Gastroesophageal sphincter (tissue), 4 donors: ENCODE results near the gene WNT5B. TPM values are rescaled to one million over a fixed set of nuclear protein-coding genes. Genes with fewer than 3 reads are reported as not detected.

ENCODE experiments used
- ATAC-seq: fragments of 150-250 bp; one replicate; pipeline ENCODE4 v1.9.1; 2016; ENCODE audit warnings: mild to moderate bottlenecking, moderate library complexity
- H3K27ac ChIP-seq, 4 donors: fragments of 200-600 bp; sonication (generic) in 3 of 4; 1 replicate in 3 of 4; 2 replicates in 1 of 4; pipeline ENCODE4 v1.5.1; 2016 to 2019
- H3K27me3 ChIP-seq: fragments of 200-600 bp; sonication (generic); one replicate; pipeline ENCODE4 v1.5.1; 2019
- H3K36me3 ChIP-seq, 2 donors: fragments of 200-600 bp; sonication (generic); one replicate each; pipeline ENCODE4 v1.5.1; 2019; ENCODE audit warnings: control low read depth in 1 of 2
- H3K4me1 ChIP-seq, 3 donors: fragments of 200-600 bp; sonication (generic); 1 replicate in 2 of 3; 2 replicates in 1 of 3; pipeline ENCODE4 v1.5.1; 2016 to 2019; ENCODE audit warnings: control low read depth in 2 of 3
- H3K4me3 ChIP-seq, 2 donors: fragments of 200-600 bp; sonication (generic); one replicate each; pipeline ENCODE4 v1.5.1; 2019; ENCODE audit warnings: mild to moderate bottlenecking in 1 of 2, moderate library complexity in 1 of 2
- H3K9me3 ChIP-seq, 3 donors: fragments of 200-600 bp; sonication (generic); one replicate each; pipeline ENCODE4 v1.5.1; 2017 to 2019; ENCODE audit warnings: control low read depth in 2 of 3
- EP300 ChIP-seq: sonication (generic); formaldehyde crosslinking; IDR thresholded peaks from one replicate; pipeline ENCODE4 v1.6.1; 2017; ENCODE audit warnings: antibody characterized with exemption, mild to moderate bottlenecking
- POLR2A ChIP-seq, 2 donors: fragments of 450-650 bp; IDR thresholded peaks; one replicate each; pipeline ENCODE4 v1.6.1; 2017; ENCODE audit warnings: antibody characterized with exemption in 2 of 2, mild to moderate bottlenecking in 2 of 2, moderate library complexity in 1 of 2
- POLR2AphosphoS5 ChIP-seq: sonication (generic); formaldehyde crosslinking; IDR thresholded peaks from one replicate; pipeline ENCODE4 v1.6.1; 2017; ENCODE audit warnings: antibody characterized with exemption
- WGBS, 2 donors: methylation state at CpG; one replicate each; pipeline ENCODE4 v1.1.5; 2018; ENCODE audit warnings: low coverage in 1 of 2; 5-methylcytosine and 5-hydroxymethylcytosine counted together
- total RNA-seq, 4 donors: library from RNA; depleted of rRNA; stranded (reverse); fragments of >200 nt; gene quantifications; one replicate each; pipeline ENCODE4 v1.1.0, GENCODE V29; 2016
- TF ChIP-seq, protein P1 (sequence below), 4 experiments: fragments of 200-600 bp in 2 of 4; fragments of 450-650 bp in 2 of 4; sonication (generic) in 1 of 4; IDR thresholded peaks; one replicate each; pipeline ENCODE4 v1.5.1; 2017 to 2019; ENCODE audit warnings: antibody characterized with exemption in 4 of 4, mild to moderate bottlenecking in 2 of 4, moderate library complexity in 2 of 4

The WNT5B gene
- total RNA-seq, 4 donors from 2014 or later = 9.4 to 76.5 (median 26.3) TPM

- H3K27me3 ChIP-seq = no peaks in the 10 kb centered on the region
- H3K4me3 ChIP-seq = peak overlapping the region; percentile 24 to 60
- peak overlapping the region; percentile 78 to 98 (median 96) for H3K27ac ChIP-seq
- H3K4me1 ChIP-seq = peaks cover 0 to 53% (median 15%) of the 10 kb centered on the region in 3 donors
- no peaks in the 10 kb centered on the region for H3K36me3 ChIP-seq
- ATAC-seq = peak; percentile 93
- H3K9me3 ChIP-seq = no peaks in the 10 kb centered on the region
- TF ChIP-seq POLR2A (IDR thresholded peaks at IDR 0.05) (peak; percentile 22 to 24), EP300 (no peak), POLR2AphosphoS5 (peak; percentile 81)
- WGBS, 2 donors = 0 to 1% methylated on average over 2 to 26 of the region's 69 CpGs
Measured at GRCh38 chr12:1661553-1662335, 32.7 kb downstream of the WNT5B start.

GRCh38 chr12:1662761-1663439 is 33.9 kb downstream of the WNT5B start:
- peak overlapping the region in 1 of 2 donors; percentile 23 for H3K4me3 ChIP-seq
- ATAC-seq = no peak
- H3K9me3 ChIP-seq = no peaks in the 10 kb centered on the region
- H3K36me3 ChIP-seq = no peaks in the 10 kb centered on the region
- peaks cover 0 to 42% (median 15%) of the 10 kb centered on the region in 3 donors for H3K4me1 ChIP-seq
- peak overlapping the region in 3 of 4 donors; percentile 79 to 84 (median 83) for H3K27ac ChIP-seq
- TF ChIP-seq, protein P1, sequence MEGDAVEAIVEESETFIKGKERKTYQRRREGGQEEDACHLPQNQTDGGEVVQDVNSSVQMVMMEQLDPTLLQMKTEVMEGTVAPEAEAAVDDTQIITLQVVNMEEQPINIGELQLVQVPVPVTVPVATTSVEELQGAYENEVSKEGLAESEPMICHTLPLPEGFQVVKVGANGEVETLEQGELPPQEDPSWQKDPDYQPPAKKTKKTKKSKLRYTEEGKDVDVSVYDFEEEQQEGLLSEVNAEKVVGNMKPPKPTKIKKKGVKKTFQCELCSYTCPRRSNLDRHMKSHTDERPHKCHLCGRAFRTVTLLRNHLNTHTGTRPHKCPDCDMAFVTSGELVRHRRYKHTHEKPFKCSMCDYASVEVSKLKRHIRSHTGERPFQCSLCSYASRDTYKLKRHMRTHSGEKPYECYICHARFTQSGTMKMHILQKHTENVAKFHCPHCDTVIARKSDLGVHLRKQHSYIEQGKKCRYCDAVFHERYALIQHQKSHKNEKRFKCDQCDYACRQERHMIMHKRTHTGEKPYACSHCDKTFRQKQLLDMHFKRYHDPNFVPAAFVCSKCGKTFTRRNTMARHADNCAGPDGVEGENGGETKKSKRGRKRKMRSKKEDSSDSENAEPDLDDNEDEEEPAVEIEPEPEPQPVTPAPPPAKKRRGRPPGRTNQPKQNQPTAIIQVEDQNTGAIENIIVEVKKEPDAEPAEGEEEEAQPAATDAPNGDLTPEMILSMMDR (IDR thresholded peaks at IDR 0.05) = peak in 3 of 4 experiments; percentile 25 to 48 (median 32)
- TF ChIP-seq POLR2A (IDR thresholded peaks at IDR 0.05) = no peak
- WGBS, 2 donors = 70% methylated on average over 2 of the region's 46 CpGs; no CpG with 5 or more reads in 1 of the 2 donors
- no peaks in the 10 kb centered on the region for H3K27me3 ChIP-seq

- TF ChIP-seq POLR2AphosphoS5 (no peak), EP300 (no peak), POLR2A (IDR thresholded peaks at IDR 0.05) (no peak)
- TF ChIP-seq, protein P1 (IDR thresholded peaks at IDR 0.05) = no peak
- H3K9me3 ChIP-seq = no peaks in the 10 kb centered on the region
- H3K4me3 ChIP-seq = no peak overlapping the region
- H3K27me3 ChIP-seq = no peaks in the 10 kb centered on the region
- H3K4me1 ChIP-seq = peaks cover 0 to 35% (median 11%) of the 10 kb centered on the region in 3 donors
- WGBS, 2 donors = 78 to 86% methylated on average over 7 to 9 of the region's 11 CpGs
- ATAC-seq = no peak
- H3K27ac ChIP-seq = peak overlapping the region in 3 of 4 donors; percentile 79 to 84 (median 83)
- H3K36me3 ChIP-seq = no peaks in the 10 kb centered on the region
Measured at GRCh38 chr12:1663440-1664132, 34.6 kb downstream of the WNT5B start.

- WGBS, 2 donors = 80 to 100% methylated on average over 2 of the region's 2 CpGs
- no peaks in the 10 kb centered on the region for H3K9me3 ChIP-seq
Measured at GRCh38 chr12:1665366-1665765, 36.3 kb downstream of the WNT5B start.

More at GRCh38 chr12:1665366-1665765, 36.3 kb downstream of the WNT5B start:
- ATAC-seq = no peak
- peaks cover 0 to 17% (median 4%) of the 10 kb centered on the region in 3 donors for H3K4me1 ChIP-seq
- H3K27ac ChIP-seq = peak overlapping the region in 2 of 4 donors; percentile 27 to 51
- H3K4me3 ChIP-seq = no peak overlapping the region
- H3K27me3 ChIP-seq = no peaks in the 10 kb centered on the region
- TF ChIP-seq EP300 (no peak), POLR2A (IDR thresholded peaks at IDR 0.05) (no peak), POLR2AphosphoS5 (no peak)
- TF ChIP-seq, protein P1 (IDR thresholded peaks at IDR 0.05) = no peak
- H3K36me3 ChIP-seq = no peaks in the 10 kb centered on the region
